ENCODE data around the gene SIRPA. TPM values are rescaled to one million over a fixed set of nuclear protein-coding genes. Genes with fewer than 3 reads are reported as not detected.

Gene SIRPA
- total RNA-seq, 1 donor from 2014 or later, result 35.5 TPM

- Mint-ChIP-seq H3K4me3 (ENCODE audit: unreplicated experiment) (no peak overlapping the region), H3K27ac (ENCODE audit: unreplicated experiment) (no peak overlapping the region), H3K27me3 (ENCODE audit: low read depth, unreplicated experiment) (peaks cover 16% of the 10 kb centered on the region), H3K36me3 (ENCODE audit: low read depth, unreplicated experiment) (peaks cover 10% of the 10 kb centered on the region), H3K4me1 (ENCODE audit: low read depth, unreplicated experiment) (peaks cover 8% of the 10 kb centered on the region), H3K9me3 (ENCODE audit: unreplicated experiment) (peaks cover 1% of the 10 kb centered on the region)
- DNase-seq (ENCODE audit: low read depth), result no peak
- Histone ChIP-seq H3K4me2 (ENCODE audit: low read length) (no peak overlapping the region), H3K4me1 (ENCODE audit: insufficient read depth, low read length) (no peaks in the 10 kb centered on the region), H4K20me1 (ENCODE audit: insufficient read depth, low read length) (no peaks in the 10 kb centered on the region), H3K9ac (ENCODE audit: low read length) (no peak overlapping the region), H3K36me3 (ENCODE audit: insufficient read depth, low read length) (no peaks in the 10 kb centered on the region), H3K27me3 (ENCODE audit: insufficient read depth, low read length) (peaks cover 19% of the 10 kb centered on the region), H3K27ac (ENCODE audit: low read depth, low read length) (no peak overlapping the region), H3K4me3 (ENCODE audit: insufficient read depth, low read depth, low read length) (no peak overlapping the region), H3K9me3 (ENCODE audit: insufficient read depth, low read depth, low read length) (no peaks in the 10 kb centered on the region), H2AFZ (ENCODE audit: low read depth, low read length) (no peak overlapping the region), H3K79me2 (ENCODE audit: insufficient read depth, low read length) (no peaks in the 10 kb centered on the region)
- no peak for TF ChIP-seq EZH2 (IDR thresholded peaks at IDR 0.05; ENCODE audit: insufficient read depth, low read length)
- TF ChIP-seq CTCF (IDR thresholded peaks at IDR 0.05; ENCODE audit: insufficient read depth, low read depth, low read length), result no peak
- FAIRE-seq, result no peak
Measured at GRCh38 chr20:1883986-1884385, 11.2 kb upstream of the SIRPA start.

- FAIRE-seq, result no peak
- TF ChIP-seq EZH2 (IDR thresholded peaks at IDR 0.05; ENCODE audit: insufficient read depth, low read length) (no peak), CTCF (IDR thresholded peaks at IDR 0.05; ENCODE audit: insufficient read depth, low read depth, low read length) (no peak)
Measured at GRCh38 chr20:1885254-1885653, 10.0 kb upstream of the SIRPA start.

GRCh38 chr20:1885940-1886693 is 9.1 kb upstream of the SIRPA start:
- peaks cover 14% of the 10 kb centered on the region for H3K36me3 Mint-ChIP-seq (ENCODE audit: low read depth, unreplicated experiment)
- Histone ChIP-seq H3K9me3 (ENCODE audit: insufficient read depth, low read depth, low read length) (no peaks in the 10 kb centered on the region), H2AFZ (ENCODE audit: low read depth, low read length) (no peak overlapping the region), H3K79me2 (ENCODE audit: insufficient read depth, low read length) (no peaks in the 10 kb centered on the region), H3K27ac (ENCODE audit: low read depth, low read length) (no peak overlapping the region), H3K9ac (ENCODE audit: low read length) (no peak overlapping the region), H3K4me1 (ENCODE audit: insufficient read depth, low read length) (no peaks in the 10 kb centered on the region), H3K4me3 (ENCODE audit: insufficient read depth, low read depth, low read length) (no peak overlapping the region), H3K4me2 (ENCODE audit: low read length) (no peak overlapping the region), H3K27me3 (ENCODE audit: insufficient read depth, low read length) (peaks cover 14% of the 10 kb centered on the region), H3K36me3 (ENCODE audit: insufficient read depth, low read length) (no peaks in the 10 kb centered on the region), H4K20me1 (ENCODE audit: insufficient read depth, low read length) (no peaks in the 10 kb centered on the region)
- peaks cover 6% of the 10 kb centered on the region for H3K27me3 Mint-ChIP-seq (ENCODE audit: low read depth, unreplicated experiment)
- TF ChIP-seq EZH2 (IDR thresholded peaks at IDR 0.05; ENCODE audit: insufficient read depth, low read length), result no peak
- TF ChIP-seq CTCF (IDR thresholded peaks at IDR 0.05; ENCODE audit: insufficient read depth, low read depth, low read length), result no peak
- H3K4me1 Mint-ChIP-seq (ENCODE audit: low read depth, unreplicated experiment), result peaks cover 10% of the 10 kb centered on the region
- H3K4me3 Mint-ChIP-seq (ENCODE audit: unreplicated experiment), result no peak overlapping the region
- FAIRE-seq (no peak), DNase-seq (ENCODE audit: low read depth) (no peak)
- H3K27ac Mint-ChIP-seq (ENCODE audit: unreplicated experiment), result no peak overlapping the region
- H3K9me3 Mint-ChIP-seq (ENCODE audit: unreplicated experiment), result no peaks in the 10 kb centered on the region

More at GRCh38 chr20:1885254-1885653, 10.0 kb upstream of the SIRPA start:
- no peaks in the 10 kb centered on the region for H3K36me3 ChIP-seq (ENCODE audit: insufficient read depth, low read length)
- Mint-ChIP-seq H3K4me3 (ENCODE audit: unreplicated experiment) (no peak overlapping the region), H3K36me3 (ENCODE audit: low read depth, unreplicated experiment) (peaks cover 12% of the 10 kb centered on the region), H3K4me1 (ENCODE audit: low read depth, unreplicated experiment) (peaks cover 8% of the 10 kb centered on the region), H3K9me3 (ENCODE audit: unreplicated experiment) (no peaks in the 10 kb centered on the region), H3K27ac (ENCODE audit: unreplicated experiment) (no peak overlapping the region), H3K27me3 (ENCODE audit: low read depth, unreplicated experiment) (peaks cover 12% of the 10 kb centered on the region)
- no peak overlapping the region for H3K4me2 ChIP-seq (ENCODE audit: low read length)
- H4K20me1 ChIP-seq (ENCODE audit: insufficient read depth, low read length), result no peaks in the 10 kb centered on the region
- no peak overlapping the region for H2AFZ ChIP-seq (ENCODE audit: low read depth, low read length)
- H3K9ac ChIP-seq (ENCODE audit: low read length), result no peak overlapping the region
- H3K27ac ChIP-seq (ENCODE audit: low read depth, low read length), result no peak overlapping the region
- no peaks in the 10 kb centered on the region for H3K4me1 ChIP-seq (ENCODE audit: insufficient read depth, low read length)
- H3K27me3 ChIP-seq (ENCODE audit: insufficient read depth, low read length), result peaks cover 19% of the 10 kb centered on the region
- no peak for DNase-seq (ENCODE audit: low read depth)
- H3K4me3 ChIP-seq (ENCODE audit: insufficient read depth, low read depth, low read length), result no peak overlapping the region
- H3K79me2 ChIP-seq (ENCODE audit: insufficient read depth, low read length), result no peaks in the 10 kb centered on the region
- no peaks in the 10 kb centered on the region for H3K9me3 ChIP-seq (ENCODE audit: insufficient read depth, low read depth, low read length)
